ENCODE results near the gene RNF125.

Gene RNF125

GRCh38 chr18:32091724-32092421 lies 73.2 kb downstream of the RNF125 start, which contains the start of gene RNF138:
Gene RNF138, plus strand, starts transcription at chr18:32091874. Its CDS starts 903 bp downstream, at chr18:32092777.
- DNase-seq: peak; percentile 86 to 88

GRCh38 chr18:32092422-32093101 lies 73.9 kb downstream of the RNF125 start:
- peak; percentile 100 for DNase-seq

GRCh38 chr18:32093102-32093511 lies 74.5 kb downstream of the RNF125 start:
- DNase-seq: peak; percentile 24 to 43

- DNase-seq: no peak
Measured at GRCh38 chr18:32093523-32093922, 74.9 kb downstream of the RNF125 start.

GRCh38 chr18:32095192-32095899 lies 76.7 kb downstream of the RNF125 start:
- DNase-seq: peak; percentile 15 to 32

- DNase-seq: no peak
Measured at GRCh38 chr18:32095900-32096229, 77.2 kb downstream of the RNF125 start.

GRCh38 chr18:32096946-32097345 lies 78.3 kb downstream of the RNF125 start:
- no peak for DNase-seq

GRCh38 chr18:32104516-32104915 lies 85.9 kb downstream of the RNF125 start:
- DNase-seq: no peak

GRCh38 chr18:32110005-32110404 lies 91.4 kb downstream of the RNF125 start:
- no peak for DNase-seq

GRCh38 chr18:32111706-32112105 lies 93.1 kb downstream of the RNF125 start:
- DNase-seq: no peak

GRCh38 chr18:32112826-32113225 lies 94.2 kb downstream of the RNF125 start:
- DNase-seq: no peak

- no peak for DNase-seq
Measured at GRCh38 chr18:32114293-32114942, 95.8 kb downstream of the RNF125 start.

- DNase-seq: no peak
Measured at GRCh38 chr18:32122039-32122438, 103.4 kb downstream of the RNF125 start.
